Measurements from ENCODE around the gene P2RX3. TPM values are rescaled to one million over a fixed set of nuclear protein-coding genes. Genes with fewer than 3 reads are reported as not detected.

Gene P2RX3
- total and polyA plus RNA-seq, 10 of the 15 experiments (the other 5 are each of a cell fraction or from before 2014, with no cell fraction given), result 0.05 to 0.12 TPM; not detected in 8

DNA sequence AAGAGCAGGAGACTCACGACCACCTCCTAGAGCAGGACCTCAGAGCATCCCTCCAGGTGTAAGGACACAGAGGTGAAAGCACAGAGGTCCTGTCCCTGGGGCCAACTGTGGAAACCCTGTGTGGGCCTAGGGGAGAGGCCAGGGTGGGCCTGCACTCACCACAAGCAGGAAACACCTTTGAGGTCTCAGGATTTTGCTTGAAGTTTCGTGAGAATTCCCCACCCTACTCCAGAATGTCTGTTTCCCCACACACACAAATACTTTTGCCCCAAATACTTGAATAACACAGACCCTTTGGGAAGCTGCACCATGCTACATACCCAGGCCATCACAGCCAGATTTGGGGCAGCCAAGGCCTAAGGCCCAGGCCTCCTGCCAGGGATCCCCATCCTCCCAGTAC, 70.6 kb downstream of the P2RX3 start:
- no peak overlapping the region for H3K27ac ChIP-seq (ENCODE audit: control insufficient read depth, insufficient read depth)

More for the DNA sequence above, 70.6 kb downstream of the P2RX3 start:
- Histone ChIP-seq H2AFZ (ENCODE audit: control insufficient read depth, low read depth, low read length) (no peak overlapping the region), H3K9ac (ENCODE audit: control insufficient read depth, insufficient read depth, low read length) (no peak overlapping the region), H3K9me3 (replicated peaks; ENCODE audit: control insufficient read depth, insufficient read depth, low read length) (no peaks in the 10 kb centered on the region), H3K4me3 (no peak overlapping the region), H3K4me1 (ENCODE audit: control insufficient read depth, insufficient read depth, low read length) (peaks cover 22% of the 10 kb centered on the region), H3K27me3 (replicated peaks in 1 of 2; ENCODE audit: control insufficient read depth in 2 of 2, insufficient read depth in 2 of 2, low read length in 1 of 2) (no peaks in the 10 kb centered on the region), H3K36me3 (ENCODE audit: control insufficient read depth in 2 of 2, insufficient read depth in 2 of 2, low read length in 1 of 2) (peaks cover 33 to 59% of the 10 kb centered on the region in 2 experiments), H4K20me1 (ENCODE audit: control insufficient read depth, insufficient read depth) (no peaks in the 10 kb centered on the region), H3K4me2 (ENCODE audit: control insufficient read depth, insufficient read depth) (no peak overlapping the region), H3K79me2 (ENCODE audit: control insufficient read depth, insufficient read depth, low read length) (peaks cover 5% of the 10 kb centered on the region)
- intact Hi-C loops (cut with micrococcal nuclease; ENCODE audit: unreplicated experiment) (no loop called here), in situ Hi-C loops (cut with MboI) (no loop called here)
- WGBS (ENCODE audit: insufficient coverage, insufficient replicate concordance, low lambda C conversion rate, missing lambda C conversion rate), result 0% methylated on average over 2 of the region's 2 CpGs
- no TSS peak for BruUV-seq (replicated peaks)
- CTCF ChIA-PET, result interaction anchor here (0.7 to 1.4 kb wide), 3 partner anchors 50 to 71 kb away, joined by 3 to 4 read pairs (median 3); no protein-coding TSS in a partner anchor
- TF ChIP-seq MXI1 (IDR thresholded peaks at IDR 0.05; ENCODE audit: low read depth, low read length) (no peak), JUNB (IDR thresholded peaks at IDR 0.05) (no peak), ATF7 (IDR thresholded peaks at IDR 0.05; ENCODE audit: low read depth) (no peak)
- TF ChIP-seq, protein P1, sequence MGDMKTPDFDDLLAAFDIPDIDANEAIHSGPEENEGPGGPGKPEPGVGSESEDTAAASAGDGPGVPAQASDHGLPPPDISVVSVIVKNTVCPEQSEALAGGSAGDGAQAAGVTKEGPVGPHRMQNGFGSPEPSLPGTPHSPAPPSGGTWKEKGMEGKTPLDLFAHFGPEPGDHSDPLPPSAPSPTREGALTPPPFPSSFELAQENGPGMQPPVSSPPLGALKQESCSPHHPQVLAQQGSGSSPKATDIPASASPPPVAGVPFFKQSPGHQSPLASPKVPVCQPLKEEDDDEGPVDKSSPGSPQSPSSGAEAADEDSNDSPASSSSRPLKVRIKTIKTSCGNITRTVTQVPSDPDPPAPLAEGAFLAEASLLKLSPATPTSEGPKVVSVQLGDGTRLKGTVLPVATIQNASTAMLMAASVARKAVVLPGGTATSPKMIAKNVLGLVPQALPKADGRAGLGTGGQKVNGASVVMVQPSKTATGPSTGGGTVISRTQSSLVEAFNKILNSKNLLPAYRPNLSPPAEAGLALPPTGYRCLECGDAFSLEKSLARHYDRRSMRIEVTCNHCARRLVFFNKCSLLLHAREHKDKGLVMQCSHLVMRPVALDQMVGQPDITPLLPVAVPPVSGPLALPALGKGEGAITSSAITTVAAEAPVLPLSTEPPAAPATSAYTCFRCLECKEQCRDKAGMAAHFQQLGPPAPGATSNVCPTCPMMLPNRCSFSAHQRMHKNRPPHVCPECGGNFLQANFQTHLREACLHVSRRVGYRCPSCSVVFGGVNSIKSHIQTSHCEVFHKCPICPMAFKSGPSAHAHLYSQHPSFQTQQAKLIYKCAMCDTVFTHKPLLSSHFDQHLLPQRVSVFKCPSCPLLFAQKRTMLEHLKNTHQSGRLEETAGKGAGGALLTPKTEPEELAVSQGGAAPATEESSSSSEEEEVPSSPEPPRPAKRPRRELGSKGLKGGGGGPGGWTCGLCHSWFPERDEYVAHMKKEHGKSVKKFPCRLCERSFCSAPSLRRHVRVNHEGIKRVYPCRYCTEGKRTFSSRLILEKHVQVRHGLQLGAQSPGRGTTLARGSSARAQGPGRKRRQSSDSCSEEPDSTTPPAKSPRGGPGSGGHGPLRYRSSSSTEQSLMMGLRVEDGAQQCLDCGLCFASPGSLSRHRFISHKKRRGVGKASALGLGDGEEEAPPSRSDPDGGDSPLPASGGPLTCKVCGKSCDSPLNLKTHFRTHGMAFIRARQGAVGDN (IDR thresholded peaks at IDR 0.05), result 0 out of 2 replicates have a peak, but pooled peaks have one; percentile 16
- TF ChIP-seq, protein P2, sequence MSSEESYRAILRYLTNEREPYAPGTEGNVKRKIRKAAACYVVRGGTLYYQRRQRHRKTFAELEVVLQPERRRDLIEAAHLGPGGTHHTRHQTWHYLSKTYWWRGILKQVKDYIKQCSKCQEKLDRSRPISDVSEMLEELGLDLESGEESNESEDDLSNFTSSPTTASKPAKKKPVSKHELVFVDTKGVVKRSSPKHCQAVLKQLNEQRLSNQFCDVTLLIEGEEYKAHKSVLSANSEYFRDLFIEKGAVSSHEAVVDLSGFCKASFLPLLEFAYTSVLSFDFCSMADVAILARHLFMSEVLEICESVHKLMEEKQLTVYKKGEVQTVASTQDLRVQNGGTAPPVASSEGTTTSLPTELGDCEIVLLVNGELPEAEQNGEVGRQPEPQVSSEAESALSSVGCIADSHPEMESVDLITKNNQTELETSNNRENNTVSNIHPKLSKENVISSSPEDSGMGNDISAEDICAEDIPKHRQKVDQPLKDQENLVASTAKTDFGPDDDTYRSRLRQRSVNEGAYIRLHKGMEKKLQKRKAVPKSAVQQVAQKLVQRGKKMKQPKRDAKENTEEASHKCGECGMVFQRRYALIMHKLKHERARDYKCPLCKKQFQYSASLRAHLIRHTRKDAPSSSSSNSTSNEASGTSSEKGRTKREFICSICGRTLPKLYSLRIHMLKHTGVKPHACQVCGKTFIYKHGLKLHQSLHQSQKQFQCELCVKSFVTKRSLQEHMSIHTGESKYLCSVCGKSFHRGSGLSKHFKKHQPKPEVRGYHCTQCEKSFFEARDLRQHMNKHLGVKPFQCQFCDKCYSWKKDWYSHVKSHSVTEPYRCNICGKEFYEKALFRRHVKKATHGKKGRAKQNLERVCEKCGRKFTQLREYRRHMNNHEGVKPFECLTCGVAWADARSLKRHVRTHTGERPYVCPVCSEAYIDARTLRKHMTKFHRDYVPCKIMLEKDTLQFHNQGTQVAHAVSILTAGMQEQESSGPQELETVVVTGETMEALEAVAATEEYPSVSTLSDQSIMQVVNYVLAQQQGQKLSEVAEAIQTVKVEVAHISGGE (CRISPR knock-in tag; IDR thresholded peaks at IDR 0.05), result no peak
- POLR2A ChIA-PET, result no interaction called here
- DNase-seq (ENCODE audit: low read depth, low spot score) (no peak), ATAC-seq (no peak), FAIRE-seq (no peak)
- SMC1A ChIA-PET (ENCODE audit: uncharacterized antibody, unreplicated experiment), result interaction anchor here (0.6 to 1.8 kb wide), 5 partner anchors 8 to 75 kb away, joined by 3 to 5 read pairs (median 4); no protein-coding TSS in a partner anchor
- RAD21 ChIA-PET (ENCODE audit: unreplicated experiment), result interaction anchor here (3.4 kb wide), 1 partner anchor 16 kb away, joined by 21 read pairs; no protein-coding TSS in a partner anchor
